ENCODE results near the gene INSRR.

INSRR gene

DNA sequence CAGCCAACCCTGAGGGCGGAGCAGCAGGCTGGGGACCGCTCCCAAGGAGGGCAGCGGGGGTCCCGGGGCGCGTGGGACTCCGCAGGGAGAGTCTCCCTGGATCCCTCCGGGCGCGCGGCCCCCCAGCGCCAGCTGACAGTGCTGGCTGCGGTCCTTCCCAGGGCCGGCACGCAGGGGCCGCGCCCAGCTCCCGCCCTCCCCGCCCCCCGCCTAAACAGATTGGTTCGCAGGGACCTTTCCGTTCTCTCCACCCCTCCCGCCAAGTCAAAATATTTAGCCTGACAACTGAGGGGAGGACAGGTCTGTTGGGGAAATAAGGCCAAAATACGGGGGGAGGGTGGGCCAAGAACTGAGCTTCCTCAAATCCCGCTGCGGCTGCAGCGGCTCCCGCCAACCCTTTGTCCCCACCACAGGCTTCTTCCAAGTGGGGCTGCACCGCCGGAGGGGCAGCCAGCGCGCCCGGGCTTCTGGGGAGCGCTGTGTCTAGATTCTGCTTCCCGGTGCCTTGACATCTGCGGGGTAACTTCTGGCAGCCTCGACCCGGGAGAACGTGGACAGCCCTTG, at the start of gene INSRR:
INSRR (minus strand) TSS at position 159 of the 564 bp plus-strand sequence. CDS start 496 bp downstream, outside the sequence.
- DNase-seq = no peak

DNA sequence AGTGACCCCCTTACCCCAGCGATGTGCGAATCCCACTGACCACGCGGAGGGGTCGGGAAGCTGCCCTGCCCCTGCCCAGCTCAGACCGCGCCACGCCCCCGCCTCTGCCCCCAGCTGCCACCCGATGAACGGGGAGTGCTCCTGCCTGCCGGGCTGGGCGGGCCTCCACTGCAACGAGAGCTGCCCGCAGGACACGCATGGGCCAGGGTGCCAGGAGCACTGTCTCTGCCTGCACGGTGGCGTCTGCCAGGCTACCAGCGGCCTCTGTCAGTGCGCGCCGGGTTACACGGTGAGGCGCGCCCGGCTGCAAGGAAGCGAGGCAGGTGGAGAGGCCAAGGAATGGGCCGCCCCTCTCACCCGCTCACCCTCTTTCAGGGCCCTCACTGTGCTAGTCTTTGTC, 49.6 kb upstream of the INSRR start:
- DNase-seq = no peak

GRCh38 chr1:156906206-156906906, 47.4 kb upstream of the INSRR start:
- DNase-seq = no peak

- DNase-seq = no peak
Measured at GRCh38 chr1:156905651-156906050, 46.7 kb upstream of the INSRR start.

DNA sequence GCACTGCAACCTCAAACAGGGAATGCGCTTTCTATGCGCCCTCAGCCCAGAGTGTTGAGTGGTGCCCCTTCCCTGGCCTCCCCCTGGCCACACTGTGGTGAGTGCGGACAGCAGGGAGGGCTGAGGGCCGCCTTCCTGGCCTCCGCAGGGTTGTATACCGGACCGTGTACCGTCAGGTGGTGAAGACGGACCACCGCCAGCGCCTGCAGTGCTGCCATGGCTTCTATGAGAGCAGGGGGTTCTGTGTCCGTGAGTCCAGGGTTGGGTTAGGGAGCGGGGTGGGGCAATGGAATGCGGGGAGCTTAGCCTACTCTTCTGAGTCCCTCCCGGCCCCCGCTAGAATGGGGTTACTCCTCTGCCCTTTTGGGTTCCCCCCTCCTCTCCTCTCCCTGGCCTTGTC, 46.3 kb upstream of the INSRR start:
- DNase-seq = no peak

GRCh38 chr1:156904187-156904959, 45.5 kb upstream of the INSRR start:
- no peak for DNase-seq

- DNase-seq = no peak
Measured at GRCh38 chr1:156903328-156904091, 44.6 kb upstream of the INSRR start.

DNA sequence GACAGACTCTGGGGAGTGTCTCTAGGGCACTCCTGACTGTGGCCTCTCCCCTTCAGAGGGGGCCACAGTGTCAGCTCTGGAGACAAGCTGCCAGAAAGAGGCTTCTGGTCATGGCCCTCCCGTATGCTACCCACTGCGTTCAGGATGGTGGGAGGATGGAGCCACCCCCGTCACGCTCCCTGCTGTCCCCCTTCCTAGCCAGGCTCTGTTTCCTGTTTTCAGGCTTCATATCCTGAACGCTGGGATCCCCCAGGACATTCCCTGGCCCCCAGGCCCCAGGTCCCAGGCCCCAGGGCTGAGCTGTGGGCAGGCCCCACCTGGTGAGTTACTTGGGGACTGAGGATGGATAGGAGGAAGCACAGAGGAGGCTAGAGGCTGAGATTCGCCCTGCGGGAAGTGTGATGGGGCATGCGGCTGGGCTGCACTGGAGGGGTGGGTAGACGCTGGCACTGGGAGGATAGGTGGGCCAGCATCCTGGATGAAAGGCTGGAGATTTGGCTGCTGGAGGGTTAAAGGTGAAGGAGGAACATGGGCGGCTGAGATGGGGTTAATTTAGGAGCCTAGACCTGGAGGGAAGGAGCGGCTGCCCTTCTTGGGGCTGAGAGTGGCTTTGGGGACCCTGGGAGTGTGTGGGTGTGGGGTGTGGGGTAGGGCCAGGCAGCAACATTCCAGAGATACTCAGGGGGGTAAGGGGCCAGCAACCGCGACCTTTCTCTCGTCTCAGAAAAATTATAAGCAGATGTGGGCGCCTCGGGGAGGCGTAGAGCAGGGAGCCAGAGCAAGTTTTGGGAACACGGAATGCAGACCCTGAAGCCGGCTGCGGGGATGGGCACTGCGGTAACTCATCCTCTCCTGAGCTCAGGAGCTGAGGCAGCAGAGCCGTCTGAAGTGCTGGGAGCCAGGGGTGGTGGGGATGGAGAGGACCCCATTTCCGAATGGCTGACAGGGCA, 43.3 kb upstream of the INSRR start:
- no peak for DNase-seq

GRCh38 chr1:156901590-156901900, 42.6 kb upstream of the INSRR start:
- DNase-seq = no peak

DNA sequence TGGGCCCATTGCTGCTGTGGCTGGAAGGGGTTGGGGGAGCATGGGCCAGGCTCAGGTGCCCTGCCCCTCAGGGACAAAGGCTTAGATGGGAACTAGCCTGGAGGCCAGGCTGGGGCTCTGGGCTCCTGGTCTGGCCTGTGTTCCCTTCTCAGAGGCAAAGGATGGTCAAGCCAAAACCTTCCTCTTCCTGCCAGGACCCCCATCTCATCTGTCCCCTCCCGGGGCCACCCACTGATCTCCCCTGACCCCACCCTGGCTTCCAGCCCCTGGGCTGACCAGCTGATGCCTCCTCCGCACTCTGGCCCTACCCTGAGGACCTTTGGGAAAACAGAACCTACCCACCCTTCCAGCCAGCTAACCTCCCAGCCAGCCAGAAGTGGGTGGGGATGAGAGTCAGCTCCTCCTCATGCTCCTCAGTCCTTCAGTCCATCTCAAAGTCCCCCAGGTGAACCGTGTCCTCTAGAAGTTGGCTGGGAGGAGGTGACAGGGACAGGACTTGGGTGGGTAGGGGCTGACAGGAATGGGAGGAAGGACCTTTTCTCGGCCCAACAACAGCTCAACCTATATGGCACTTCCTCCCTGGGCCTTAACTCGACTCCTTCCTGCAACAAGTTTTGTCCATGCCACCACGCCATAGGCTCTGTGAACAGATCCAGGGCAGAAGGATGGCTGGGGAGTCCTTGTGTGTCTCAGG, 42.1 kb upstream of the INSRR start:
- DNase-seq = no peak

GRCh38 chr1:156899956-156900718, 41.2 kb upstream of the INSRR start:
- no peak for DNase-seq

GRCh38 chr1:156898971-156899664, 40.2 kb upstream of the INSRR start:
- DNase-seq = no peak

GRCh38 chr1:156898161-156898566, 39.2 kb upstream of the INSRR start:
- no peak for DNase-seq

GRCh38 chr1:156897078-156897825, 38.3 kb upstream of the INSRR start:
- DNase-seq = no peak

DNA sequence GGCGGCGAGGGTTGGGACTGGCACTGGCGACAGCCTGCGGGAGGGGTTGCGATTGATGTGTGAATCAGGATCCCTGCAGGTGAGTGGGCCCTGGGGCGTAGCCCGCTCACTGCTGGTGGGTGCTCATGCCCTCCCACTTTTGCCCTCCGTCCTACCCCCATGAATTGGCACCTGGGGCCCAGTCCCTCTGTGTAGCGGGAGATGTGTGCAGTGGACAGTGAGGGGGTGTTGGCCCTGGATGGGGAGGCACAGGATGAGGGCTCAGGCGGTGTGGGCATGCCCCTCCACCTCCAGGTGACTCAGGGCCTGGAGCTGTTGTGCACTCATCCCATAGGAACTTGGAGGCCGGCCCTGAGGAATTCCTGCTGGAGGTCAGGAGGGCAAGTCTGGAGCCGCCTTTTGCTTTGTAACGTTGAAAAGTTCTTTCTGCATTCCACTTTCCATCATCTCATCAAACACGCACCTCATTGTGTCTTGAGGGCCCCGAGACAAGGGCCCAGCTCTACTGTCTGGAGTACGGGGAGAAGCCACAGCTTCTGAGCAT, 37.6 kb upstream of the INSRR start:
- DNase-seq = no peak

DNA sequence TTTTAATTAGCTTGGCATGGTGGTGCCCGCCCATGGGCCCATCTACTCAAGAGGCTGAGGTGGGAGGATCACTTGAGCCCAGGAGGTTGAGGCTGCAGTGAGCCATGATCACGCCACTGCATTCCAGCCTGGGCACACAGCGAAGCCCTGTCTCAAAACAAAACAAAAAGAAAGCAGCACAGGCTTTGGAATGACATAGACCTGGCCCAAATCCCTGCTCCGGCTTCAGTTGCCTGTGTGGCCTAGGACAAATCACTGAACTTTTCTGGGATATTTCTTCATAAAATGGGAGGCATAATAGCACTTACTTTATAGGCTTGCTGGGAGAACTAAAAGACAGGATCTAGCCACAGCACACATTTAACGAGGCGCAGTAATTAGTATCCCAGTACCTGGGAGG, 37.0 kb upstream of the INSRR start:
- no peak for DNase-seq

- DNase-seq = no peak
Measured at GRCh38 chr1:156895455-156895812, 36.5 kb upstream of the INSRR start.

DNA sequence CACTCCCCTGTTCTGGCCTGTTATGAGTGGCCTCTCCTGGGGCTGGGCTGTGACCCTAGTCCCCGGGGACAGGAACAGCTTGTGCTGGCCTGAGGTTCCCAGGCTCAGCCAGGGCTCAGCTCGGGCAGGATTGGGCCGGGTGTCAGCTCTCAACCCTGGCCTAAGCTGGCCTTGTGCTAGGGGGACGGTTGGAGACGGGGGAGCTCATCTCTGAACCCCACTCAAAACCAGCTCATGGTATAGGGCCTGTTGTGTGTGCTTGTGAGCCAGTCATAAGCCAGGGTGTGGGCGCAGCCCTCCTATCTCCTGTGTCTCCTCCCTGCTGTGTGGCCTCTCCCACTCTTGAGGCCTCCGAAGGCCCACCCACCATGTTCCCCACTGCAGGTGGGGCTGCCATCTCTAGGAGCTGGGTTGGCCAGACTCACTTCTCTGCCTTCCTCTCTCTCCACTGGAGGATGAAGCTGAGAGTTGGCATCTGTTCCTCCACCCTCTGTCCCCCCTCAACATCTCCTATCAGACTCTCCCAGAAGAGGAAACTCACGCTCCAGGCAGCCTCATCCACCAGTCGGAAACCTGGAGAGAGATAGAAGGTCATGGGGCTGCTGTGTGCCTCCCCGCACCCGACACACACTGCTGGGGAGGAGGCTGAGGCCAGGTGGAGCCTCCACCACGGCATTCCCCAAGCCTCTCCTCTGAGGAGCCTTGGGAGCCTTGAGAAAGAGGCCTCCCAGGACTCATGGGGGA, 36.0 kb upstream of the INSRR start:
- no peak for DNase-seq

Measured in hippocampal formation (tissue), 2 donors.